Omental fat pad (tissue), 4 donors: Measurements from ENCODE around the gene ASCC1. TPM values are rescaled to one million over a fixed set of nuclear protein-coding genes. Genes with fewer than 3 reads are reported as not detected.
"Not testable (repeated sequence)": the region's sequence is repeated elsewhere in the genome, so short reads cannot be mapped to it uniquely, and the experiment has no call there.

ENCODE experiments used
- ATAC-seq: fragments of 150-250 bp; one replicate; pipeline ENCODE4 v1.9.1; 2016; ENCODE audit warnings: mild to moderate bottlenecking, moderate library complexity; ENCODE audit not compliant: low FRiP score
- DNase-seq: peaks from one replicate; pipeline ENCODE4 v3.0.0-alpha.2; 2019; ENCODE audit warnings: low spot score
- CTCF ChIP-seq, 3 donors: fragments of 450-650 bp; IDR thresholded peaks; one replicate each; pipeline ENCODE4 v1.5.1; 2016 to 2017; ENCODE audit warnings: antibody characterized with exemption in 3 of 3, mild to moderate bottlenecking in 3 of 3, moderate library complexity in 2 of 3
- total RNA-seq, 4 donors: library from RNA; depleted of rRNA; stranded (reverse); fragments of >200 nt; gene quantifications; one replicate each; pipeline ENCODE4 v1.1.0, GENCODE V29; 2016

ASCC1 gene
- total RNA-seq, 4 donors from 2014 or later, result 21.3 to 34.5 (median 26.3) TPM

- no peak for DNase-seq
- ATAC-seq, result no peak
- no peak for TF ChIP-seq CTCF (IDR thresholded peaks at IDR 0.05)
Observed at GRCh38 chr10:72227826-72228225, 11.8 kb upstream of the ASCC1 start.

- DNase-seq (no peak), ATAC-seq (no peak)
- TF ChIP-seq CTCF (IDR thresholded peaks at IDR 0.05), result no peak
Observed at GRCh38 chr10:72226418-72227027, 10.4 kb upstream of the ASCC1 start.

GRCh38 chr10:72224191-72224590, 8.1 kb upstream of the ASCC1 start:
- DNase-seq, ATAC-seq: not testable (repeated sequence)

DNA sequence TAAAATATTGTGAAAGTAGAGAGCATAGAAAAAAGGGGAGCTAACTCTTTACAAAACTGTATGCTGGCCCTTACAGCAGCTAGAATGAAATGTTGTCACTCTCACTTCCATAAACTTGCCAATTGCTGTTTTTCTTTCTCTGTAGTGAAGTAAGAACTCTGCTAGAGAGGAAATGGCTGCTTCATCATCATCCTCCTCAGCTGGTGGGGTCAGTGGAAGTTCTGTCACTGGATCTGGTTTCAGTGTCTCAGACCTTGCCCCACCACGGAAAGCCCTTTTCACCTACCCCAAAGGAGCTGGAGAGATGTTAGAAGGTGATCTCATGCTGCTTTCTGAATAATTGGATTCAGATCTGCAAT, 7.6 kb upstream of the ASCC1 start:
- no peak for DNase-seq
- ATAC-seq, result peak; percentile 51
- TF ChIP-seq CTCF (IDR thresholded peaks at IDR 0.05), result no peak

- TF ChIP-seq CTCF (IDR thresholded peaks at IDR 0.05), result no peak
- no peak for ATAC-seq
- no peak for DNase-seq
Observed at GRCh38 chr10:72221278-72221677, 5.2 kb upstream of the ASCC1 start.

DNA sequence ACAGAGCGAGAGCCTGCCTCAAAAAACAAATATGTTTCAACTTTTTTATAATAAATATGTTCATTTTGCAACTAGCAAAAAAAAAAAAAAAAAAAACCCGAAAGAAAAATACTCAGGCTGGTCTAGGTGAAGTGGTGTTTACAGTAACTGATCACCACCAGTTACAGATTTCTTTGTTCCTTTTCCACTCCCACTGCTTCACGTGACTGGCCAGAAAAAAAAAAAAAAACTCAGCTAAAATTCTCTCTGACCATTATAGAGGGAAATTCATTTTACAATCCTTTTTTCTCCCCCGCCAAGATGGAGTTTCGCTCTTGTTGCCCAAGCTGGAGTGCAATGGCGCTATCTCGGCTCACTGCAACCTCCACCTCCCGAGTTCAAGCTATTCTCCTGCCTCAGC, 4.6 kb upstream of the ASCC1 start:
- TF ChIP-seq CTCF (IDR thresholded peaks at IDR 0.05), result no peak
- no peak for DNase-seq
- no peak for ATAC-seq

GRCh38 chr10:72219235-72219814, 3.2 kb upstream of the ASCC1 start:
- DNase-seq (no peak), ATAC-seq (no peak)
- TF ChIP-seq CTCF (IDR thresholded peaks at IDR 0.05), result no peak
